Panc1 (cell line): ENCODE measurements around the gene ROS1.

Source experiments
- POLR2AphosphoS5 ChIP-seq: IDR thresholded peaks from 2 replicates; pipeline ENCODE4 v1.6.1; 2012; ENCODE audit warnings: mild to moderate bottlenecking, low read depth, low read length, moderate library complexity
- TF ChIP-seq, protein P1 (sequence below): fragments of 450-650 bp; IDR thresholded peaks from 2 replicates; pipeline ENCODE4 v1.5.1; 2017; ENCODE audit warnings: mild to moderate bottlenecking

DNA sequence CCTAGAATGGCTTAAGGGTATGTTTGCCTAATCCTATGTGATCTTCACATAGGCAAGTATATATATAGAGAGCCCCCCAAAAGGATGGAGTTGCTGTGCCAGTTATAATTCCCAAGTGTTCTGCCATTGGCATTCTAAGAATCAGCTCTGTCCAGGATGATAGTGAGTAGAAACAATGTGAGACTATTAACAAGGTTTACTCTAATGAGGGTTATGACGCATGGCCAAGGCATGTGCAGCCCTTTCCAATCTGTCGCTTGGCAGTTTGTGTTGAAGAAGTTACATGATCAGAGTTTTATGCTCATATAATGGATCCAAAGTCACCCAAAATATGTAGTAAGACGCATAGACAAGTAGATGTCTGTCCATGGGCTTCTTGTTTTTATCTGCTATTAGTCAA, 126.8 kb downstream of the ROS1 start:
- TF ChIP-seq, protein P1, sequence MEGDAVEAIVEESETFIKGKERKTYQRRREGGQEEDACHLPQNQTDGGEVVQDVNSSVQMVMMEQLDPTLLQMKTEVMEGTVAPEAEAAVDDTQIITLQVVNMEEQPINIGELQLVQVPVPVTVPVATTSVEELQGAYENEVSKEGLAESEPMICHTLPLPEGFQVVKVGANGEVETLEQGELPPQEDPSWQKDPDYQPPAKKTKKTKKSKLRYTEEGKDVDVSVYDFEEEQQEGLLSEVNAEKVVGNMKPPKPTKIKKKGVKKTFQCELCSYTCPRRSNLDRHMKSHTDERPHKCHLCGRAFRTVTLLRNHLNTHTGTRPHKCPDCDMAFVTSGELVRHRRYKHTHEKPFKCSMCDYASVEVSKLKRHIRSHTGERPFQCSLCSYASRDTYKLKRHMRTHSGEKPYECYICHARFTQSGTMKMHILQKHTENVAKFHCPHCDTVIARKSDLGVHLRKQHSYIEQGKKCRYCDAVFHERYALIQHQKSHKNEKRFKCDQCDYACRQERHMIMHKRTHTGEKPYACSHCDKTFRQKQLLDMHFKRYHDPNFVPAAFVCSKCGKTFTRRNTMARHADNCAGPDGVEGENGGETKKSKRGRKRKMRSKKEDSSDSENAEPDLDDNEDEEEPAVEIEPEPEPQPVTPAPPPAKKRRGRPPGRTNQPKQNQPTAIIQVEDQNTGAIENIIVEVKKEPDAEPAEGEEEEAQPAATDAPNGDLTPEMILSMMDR: no peak
- TF ChIP-seq POLR2AphosphoS5: no peak
